H1 (cell line): Measurements from ENCODE around the gene DPM2. TPM values are rescaled to one million over a fixed set of nuclear protein-coding genes. Genes with fewer than 3 reads are reported as not detected.

Experiments
- ATF2 ChIP-seq: IDR thresholded peaks from 2 replicates; pipeline ENCODE4 v1.6.1; 2012; ENCODE audit warnings: low read length, inconsistent platforms
- BRCA1 ChIP-seq: IDR thresholded peaks from 2 replicates; pipeline ENCODE4 v1.6.1; 2012; ENCODE audit warnings: low read depth, low read length, improper control_type of control experiment
- E2F6 ChIP-seq: IDR thresholded peaks from 2 replicates; pipeline ENCODE4 v1.6.1; 2012; ENCODE audit warnings: inconsistent platforms
- GABPA ChIP-seq: IDR thresholded peaks from 2 replicates; pipeline ENCODE4 v1.6.1; 2011; ENCODE audit warnings: mild to moderate bottlenecking, low read length, moderate library complexity, borderline replicate concordance; ENCODE audit not compliant: insufficient read depth
- KDM1A ChIP-seq: fragments of 200-600, 300-600 bp; sonication (generic); IDR thresholded peaks from 2 replicates; pipeline ENCODE4 v1.7.1; 2016; ENCODE audit warnings: mild to moderate bottlenecking, low read length, borderline replicate concordance
- RXRA ChIP-seq: IDR thresholded peaks from 2 replicates; pipeline ENCODE4 v1.6.1; 2011; ENCODE audit warnings: low read depth, mild to moderate bottlenecking, low read length, moderate library complexity; ENCODE audit not compliant: insufficient read depth
- TAF1 ChIP-seq: IDR thresholded peaks from 2 replicates; pipeline ENCODE4 v1.6.1; 2011; ENCODE audit warnings: mild to moderate bottlenecking, low read depth, low read length
- polyA plus RNA-seq, 7 experiments: library from polyadenylated mRNA; depleted of rRNA in 3 of 7; stranded (reverse) in 5 of 7; unstranded in 2 of 7; fragments of >200 nt in 5 of 7; fragments of 200-250 nt in 2 of 7; gene quantifications; 1 replicate in 5 of 7; 2 replicates in 1 of 7; 4 replicates in 1 of 7; pipeline versions ENCODE4 v1.2.1 to v1.2.3, GENCODE V29; 2011 to 2013; ENCODE audit warnings: missing spikeins in 2 of 7, mixed read lengths in 2 of 7
- total RNA-seq: library from RNA; stranded (reverse); fragmentation: NEBNext Ultra II Directional; extraction: Animal tissue kit (Norgen Biotek cat#: 25700); gene quantifications from 2 replicates; pipeline ENCODE4 v1.2.1, GENCODE V29; 2021

DPM2 gene
- total and polyA plus RNA-seq, 2 of the 8 experiments (the other 6 are each of a cell fraction or from before 2014, with no cell fraction given): 45.4 to 95.4 TPM

GRCh38 chr9:127937388-127938297 is at the start of gene DPM2 (continued):
- TF ChIP-seq ATF2 (peak; percentile 45; the same call in 1 of the 2 replicates), BRCA1 (no peak), KDM1A (peak; percentile 98), E2F6 (0 out of 2 replicates have a peak, but pooled peaks have one; percentile 47), GABPA (peak; percentile 98), RXRA (no peak), TAF1 (peak; percentile 68; the same call in 1 of the 2 replicates)
